Measurements from ENCODE around the gene SEC62. TPM values are rescaled to one million over a fixed set of nuclear protein-coding genes. Genes with fewer than 3 reads are reported as not detected.

The SEC62 gene
- total and polyA plus RNA-seq, 12 donors: 34.1 to 165 (median 77.7) TPM

GRCh38 chr3:169948559-169949448 is 17.8 kb upstream of the SEC62 start:
- TF ChIP-seq CTCF (IDR thresholded peaks at IDR 0.05): no peak
- 53 to 57% methylated on average over 2 of the region's 2 CpGs for WGBS, 2 donors
- H3K27ac ChIP-seq: peak overlapping the region in 4 of 10 donors; percentile 8 to 40 (median 24)
- H3K36me3 ChIP-seq: no peaks in the 10 kb centered on the region
- H3K27me3 ChIP-seq: no peaks in the 10 kb centered on the region
- intact Hi-C loops (cut with DNase I): no loop called here
- ATAC-seq (peak in 6 of 8 donors; percentile 37 to 76 (median 54)), DNase-seq (no peak)
- no peaks in the 10 kb centered on the region for H3K9me3 ChIP-seq
- no peak overlapping the region for H3K4me3 ChIP-seq
- H3K4me1 ChIP-seq: peaks cover 0 to 19% (median 0%) of the 10 kb centered on the region in 9 donors

- H3K36me3 ChIP-seq: no peaks in the 10 kb centered on the region
- H3K4me3 ChIP-seq: no peak overlapping the region
- no peaks in the 10 kb centered on the region for H3K27me3 ChIP-seq
- H3K27ac ChIP-seq: peak overlapping the region in 1 of 10 donors; percentile 58
- DNase-seq: no peak
- H3K9me3 ChIP-seq: no peaks in the 10 kb centered on the region
- no peak for ATAC-seq
- peaks cover 0 to 14% (median 0%) of the 10 kb centered on the region in 9 donors for H3K4me1 ChIP-seq
- 93 to 96% methylated on average over 1 of the region's 1 CpG for WGBS, 2 donors
- TF ChIP-seq CTCF (IDR thresholded peaks at IDR 0.05): no peak
- intact Hi-C loops (cut with DNase I): loop anchor here in 1 of 10 donors (10.0 kb wide), 1 partner anchor 77 kb away; no protein-coding TSS in a partner anchor
These were observed 14.6 kb upstream of the SEC62 start for GRCh38 chr3:169952045-169952444.

- WGBS, 2 donors: 94 to 95% methylated on average over 3 of the region's 3 CpGs
- ATAC-seq: no peak
- Histone ChIP-seq H3K27ac (peak overlapping the region in 1 of 10 donors; percentile 85), H3K36me3 (no peaks in the 10 kb centered on the region), H3K9me3 (no peaks in the 10 kb centered on the region), H3K4me1 (peaks cover 0 to 14% (median 0%) of the 10 kb centered on the region in 9 donors), H3K27me3 (no peaks in the 10 kb centered on the region), H3K4me3 (no peak overlapping the region)
- intact Hi-C loops (cut with DNase I): loop anchor here in 1 of 10 donors (10.0 kb wide), 1 partner anchor 79 kb away; no protein-coding TSS in a partner anchor
- TF ChIP-seq CTCF (IDR thresholded peaks at IDR 0.05): no peak
- no peak for DNase-seq
These were observed 13.0 kb upstream of the SEC62 start for GRCh38 chr3:169953462-169954141.

- Histone ChIP-seq H3K4me3 (no peak overlapping the region), H3K9me3 (no peaks in the 10 kb centered on the region), H3K27me3 (no peaks in the 10 kb centered on the region), H3K27ac (peak overlapping the region in 1 of 10 donors; percentile 85), H3K4me1 (peaks cover 0 to 14% (median 0%) of the 10 kb centered on the region in 9 donors), H3K36me3 (no peaks in the 10 kb centered on the region)
- no peak for TF ChIP-seq CTCF (IDR thresholded peaks at IDR 0.05)
- ATAC-seq (no peak), DNase-seq (no peak)
- intact Hi-C loops (cut with DNase I): loop anchor here in 1 of 10 donors (10.0 kb wide), 1 partner anchor 79 kb away; no protein-coding TSS in a partner anchor
- WGBS, 2 donors: 57 to 73% methylated on average over 6 of the region's 6 CpGs
These were observed 12.4 kb upstream of the SEC62 start for GRCh38 chr3:169954142-169954756.
